GM20000 (cell line): Measurements from ENCODE around the gene CAPZB.

Source experiments
- DNase-seq: peaks from one replicate; pipeline ENCODE4 v3.0.0; 2012; ENCODE audit warnings: low spot score
- TF ChIP-seq, protein P1 (sequence below): IDR thresholded peaks from 2 replicates; pipeline ENCODE4 v1.5.1; 2012; ENCODE audit warnings: mild to moderate bottlenecking, control low read depth; ENCODE audit errors: extremely low read depth, missing control alignments

The CAPZB gene

DNA sequence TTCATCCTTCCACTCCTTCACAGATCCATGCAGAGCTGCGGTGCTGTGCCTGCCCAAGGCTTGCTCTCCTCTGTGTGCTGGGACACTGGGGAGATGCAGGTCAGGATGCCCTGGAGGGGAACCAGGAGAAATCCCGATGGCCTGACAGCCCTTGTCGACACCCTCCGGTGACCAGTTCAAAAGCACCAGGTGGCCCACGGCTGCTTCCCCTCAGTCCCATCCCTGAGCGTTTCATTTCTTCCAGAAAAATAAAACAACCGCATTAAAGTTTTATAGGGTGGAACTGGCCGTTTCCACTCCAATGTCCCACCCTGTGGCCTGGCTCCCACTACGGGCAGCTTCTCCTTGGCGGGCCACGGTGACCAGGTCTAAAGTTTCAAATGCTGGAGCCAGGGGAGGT lies 124.9 kb downstream of the CAPZB start:
- no peak for DNase-seq
- TF ChIP-seq, protein P1, sequence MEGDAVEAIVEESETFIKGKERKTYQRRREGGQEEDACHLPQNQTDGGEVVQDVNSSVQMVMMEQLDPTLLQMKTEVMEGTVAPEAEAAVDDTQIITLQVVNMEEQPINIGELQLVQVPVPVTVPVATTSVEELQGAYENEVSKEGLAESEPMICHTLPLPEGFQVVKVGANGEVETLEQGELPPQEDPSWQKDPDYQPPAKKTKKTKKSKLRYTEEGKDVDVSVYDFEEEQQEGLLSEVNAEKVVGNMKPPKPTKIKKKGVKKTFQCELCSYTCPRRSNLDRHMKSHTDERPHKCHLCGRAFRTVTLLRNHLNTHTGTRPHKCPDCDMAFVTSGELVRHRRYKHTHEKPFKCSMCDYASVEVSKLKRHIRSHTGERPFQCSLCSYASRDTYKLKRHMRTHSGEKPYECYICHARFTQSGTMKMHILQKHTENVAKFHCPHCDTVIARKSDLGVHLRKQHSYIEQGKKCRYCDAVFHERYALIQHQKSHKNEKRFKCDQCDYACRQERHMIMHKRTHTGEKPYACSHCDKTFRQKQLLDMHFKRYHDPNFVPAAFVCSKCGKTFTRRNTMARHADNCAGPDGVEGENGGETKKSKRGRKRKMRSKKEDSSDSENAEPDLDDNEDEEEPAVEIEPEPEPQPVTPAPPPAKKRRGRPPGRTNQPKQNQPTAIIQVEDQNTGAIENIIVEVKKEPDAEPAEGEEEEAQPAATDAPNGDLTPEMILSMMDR: no peak

DNA sequence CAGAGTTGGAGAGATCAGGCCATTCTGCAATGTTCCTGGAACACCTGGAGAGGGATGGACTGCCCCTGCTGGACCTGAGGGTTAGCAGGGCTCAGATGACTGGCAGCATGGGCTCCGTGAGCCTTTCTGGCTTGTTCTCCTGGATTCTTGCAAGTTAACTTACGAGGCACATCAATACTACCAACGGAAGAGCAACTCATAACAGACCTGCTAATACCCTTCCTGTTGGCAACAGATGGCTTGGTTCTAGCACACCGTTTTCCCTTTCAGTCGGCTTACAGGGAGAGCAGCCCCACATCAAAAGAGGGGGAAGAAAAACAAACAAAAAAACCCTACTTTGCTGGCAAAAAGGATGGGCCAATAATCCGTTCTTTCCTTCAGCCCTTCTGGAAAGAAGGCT lies 125.3 kb downstream of the CAPZB start:
- TF ChIP-seq, protein P1: no peak
- DNase-seq: no peak

- no peak for DNase-seq
- TF ChIP-seq, protein P1: no peak
Measured at GRCh38 chr1:19359357-19359756, 126.0 kb downstream of the CAPZB start.

- DNase-seq: no peak
- TF ChIP-seq, protein P1: no peak
Measured at GRCh38 chr1:19358710-19359109, 126.6 kb downstream of the CAPZB start.

- TF ChIP-seq, protein P1: no peak
- no peak for DNase-seq
Measured at GRCh38 chr1:19357299-19357986, 127.9 kb downstream of the CAPZB start.

DNA sequence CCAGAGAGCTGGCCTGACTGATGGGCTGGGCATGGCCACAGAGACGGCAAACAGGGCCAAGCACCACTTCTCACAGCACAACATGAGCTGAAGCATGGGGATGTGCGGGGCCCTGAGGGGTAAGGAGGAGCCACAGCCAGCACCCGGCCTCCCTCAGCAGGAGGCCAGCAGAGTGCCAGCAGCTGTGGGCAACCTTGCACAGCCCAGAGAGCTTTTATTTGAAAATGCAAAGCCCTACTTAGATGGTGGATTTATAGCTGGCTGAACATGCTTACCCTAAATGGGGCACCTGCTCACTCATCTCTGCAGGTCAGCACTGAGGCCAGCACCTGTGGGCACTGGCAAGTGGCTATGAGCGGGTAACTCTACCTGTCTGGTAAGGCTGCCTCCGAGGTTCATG lies 129.1 kb downstream of the CAPZB start:
- TF ChIP-seq, protein P1: no peak
- no peak for DNase-seq

DNA sequence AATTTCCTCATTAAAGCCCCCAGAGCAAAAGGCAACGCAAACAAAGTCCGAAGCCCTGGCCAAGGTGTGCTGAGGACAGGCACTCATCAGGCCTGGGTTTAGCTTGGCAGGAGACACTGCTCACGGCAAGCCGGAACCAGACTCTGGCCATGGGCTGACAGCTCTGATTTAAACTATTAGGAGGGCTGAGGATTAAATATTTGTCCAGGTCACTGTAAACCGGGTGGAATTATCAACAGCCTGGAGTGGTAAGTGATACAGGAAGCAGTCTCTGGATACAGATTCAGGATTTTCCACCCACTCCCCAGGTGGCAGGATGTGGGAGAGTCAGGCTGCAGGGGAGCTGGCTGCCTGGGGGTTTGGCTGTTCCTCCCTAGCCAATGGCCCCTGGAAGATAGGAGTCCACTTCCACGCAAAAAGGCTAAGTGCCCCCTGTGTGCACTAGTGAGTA lies 130.8 kb downstream of the CAPZB start:
- DNase-seq: no peak

More for the DNA sequence above, 130.8 kb downstream of the CAPZB start:
- TF ChIP-seq, protein P1: no peak
